K562 (cell line): Measurements from ENCODE around the gene CRABP1. TPM values are rescaled to one million over a fixed set of nuclear protein-coding genes. Genes with fewer than 3 reads are reported as not detected.

ENCODE experiments used
- BRD9 ChIP-seq: fragments of 450-650 bp; IDR thresholded peaks from 2 replicates; pipeline ENCODE4 v1.6.1; 2018; ENCODE audit warnings: low read depth; ENCODE audit not compliant: partially characterized antibody
- DACH1 ChIP-seq: fragments of 450-650 bp; IDR thresholded peaks from 2 replicates; pipeline ENCODE4 v1.6.1; 2018; ENCODE audit not compliant: partially characterized antibody
- ELK3 ChIP-seq: fragments of 450-650 bp; formaldehyde crosslinking; IDR thresholded peaks from 2 replicates; pipeline ENCODE4 v1.4.0; 2020; ENCODE audit warnings: mild to moderate bottlenecking
- FOXM1 ChIP-seq, 2 experiments: fragments of 450-650 bp in 1 of 2; sonication (generic) in 1 of 2; formaldehyde crosslinking in 1 of 2; IDR thresholded peaks; 2 replicates each; pipeline versions ENCODE4 v1.6.1 to v1.9.0; 2017 to 2022; ENCODE audit warnings: low read depth in 2 of 2, mild to moderate bottlenecking in 2 of 2, missing genetic modification reagents in 1 of 2, moderate library complexity in 1 of 2
- HDGF ChIP-seq: fragments of 450-650 bp; IDR thresholded peaks from 2 replicates; pipeline ENCODE4 v1.6.1; 2016
- HLTF ChIP-seq: fragments of 450-650 bp; IDR thresholded peaks from 2 replicates; pipeline ENCODE4 v1.6.1; 2016
- HOXB6 ChIP-seq: fragments of 250-450 bp; sonication (Bioruptor Pico); IDR thresholded peaks from 2 replicates; pipeline ENCODE4 v1.5.1; 2022; ENCODE audit warnings: mild to moderate bottlenecking, borderline replicate concordance
- MAFG ChIP-seq: fragments of 450-650 bp; conservative IDR thresholded peaks from 2 replicates; pipeline ENCODE4 v1.6.1; 2016; ENCODE audit warnings: missing genetic modification characterization, missing compliant biosample characterization
- MCM5 ChIP-seq: fragments of 450-650 bp; IDR thresholded peaks from 2 replicates; pipeline ENCODE4 v1.6.1; 2016; ENCODE audit warnings: low read depth
- NCOA4 ChIP-seq: fragments of 450-650 bp; IDR thresholded peaks from 2 replicates; pipeline ENCODE4 v1.6.1; 2018; ENCODE audit warnings: mild to moderate bottlenecking; ENCODE audit not compliant: partially characterized antibody
- POLR2A ChIP-seq: fragments of 450-650 bp; conservative IDR thresholded peaks from 2 replicates; pipeline ENCODE4 v1.6.1; 2016
- PTBP1 ChIP-seq: fragments of 200-400 bp; formaldehyde crosslinking; IDR thresholded peaks from 2 replicates; pipeline ENCODE4 v1.6.1; 2017; ENCODE audit warnings: low read depth, low read length
- REST ChIP-seq, 2 experiments: fragments of 450-650 bp; formaldehyde crosslinking in 1 of 2; IDR thresholded peaks; 2 replicates each; pipeline versions ENCODE4 v1.4.0 to v1.6.1; 2014 to 2020; ENCODE audit warnings: mild to moderate bottlenecking in 2 of 2, borderline replicate concordance in 1 of 2, low read depth in 1 of 2
- RHOXF2B ChIP-seq: fragments of 250-450 bp; sonication (Bioruptor Pico); conservative IDR thresholded peaks from 2 replicates; pipeline ENCODE4 v1.5.1; 2021
- SRSF9 ChIP-seq: fragments of 200-400 bp; formaldehyde crosslinking; IDR thresholded peaks from 2 replicates; pipeline ENCODE4 v1.6.1; 2017; ENCODE audit warnings: low read depth, low read length, borderline replicate concordance
- THAP12 ChIP-seq: fragments of 250-450 bp; sonication (Bioruptor Pico); IDR thresholded peaks from 2 replicates; pipeline ENCODE4 v1.9.0; 2021; ENCODE audit warnings: mild to moderate bottlenecking, inconsistent platforms
- ZNF583 ChIP-seq: fragments of 250-450 bp; sonication (Bioruptor Pico); IDR thresholded peaks from 2 replicates; pipeline ENCODE4 v1.4.0; 2020
- ZNF717 ChIP-seq: fragments of 250-450 bp; sonication (Bioruptor Pico); IDR thresholded peaks from 2 replicates; pipeline ENCODE4 v1.5.0; 2021
- polyA plus RNA-seq, 8 experiments: library from polyadenylated mRNA; depleted of rRNA in 4 of 8; stranded (reverse) in 5 of 8; unstranded in 3 of 8; fragments of >200 nt; fragmentation: Nextera tagmentation in 2 of 8; fragmentation: Illumina TruSeq in 1 of 8; extraction: Ambion mirVana in 2 of 8; extraction: Trizol in 1 of 8; gene quantifications; 2 replicates each; pipeline versions ENCODE4 v1.2.1 to v1.2.3, GENCODE V29; 2011 to 2014; ENCODE audit warnings: inconsistent platforms in 1 of 8, missing spikeins in 1 of 8
- total RNA-seq, 7 experiments: library from RNA; depleted of rRNA in 6 of 7; stranded (reverse); fragments of >200 nt in 6 of 7; fragmentation: Illumina TruSeq in 2 of 7; extraction: Trizol in 2 of 7; gene quantifications; 2 replicates each; pipeline versions ENCODE4 v1.2.1 to v1.2.3, GENCODE V29; 2011 to 2021; ENCODE audit warnings: low replicate concordance in 1 of 7

The CRABP1 gene
- total and polyA plus RNA-seq, 9 of the 15 experiments (the other 6 are each of a cell fraction or from before 2014, with no cell fraction given) = 0.60 TPM; not detected in 8

DNA sequence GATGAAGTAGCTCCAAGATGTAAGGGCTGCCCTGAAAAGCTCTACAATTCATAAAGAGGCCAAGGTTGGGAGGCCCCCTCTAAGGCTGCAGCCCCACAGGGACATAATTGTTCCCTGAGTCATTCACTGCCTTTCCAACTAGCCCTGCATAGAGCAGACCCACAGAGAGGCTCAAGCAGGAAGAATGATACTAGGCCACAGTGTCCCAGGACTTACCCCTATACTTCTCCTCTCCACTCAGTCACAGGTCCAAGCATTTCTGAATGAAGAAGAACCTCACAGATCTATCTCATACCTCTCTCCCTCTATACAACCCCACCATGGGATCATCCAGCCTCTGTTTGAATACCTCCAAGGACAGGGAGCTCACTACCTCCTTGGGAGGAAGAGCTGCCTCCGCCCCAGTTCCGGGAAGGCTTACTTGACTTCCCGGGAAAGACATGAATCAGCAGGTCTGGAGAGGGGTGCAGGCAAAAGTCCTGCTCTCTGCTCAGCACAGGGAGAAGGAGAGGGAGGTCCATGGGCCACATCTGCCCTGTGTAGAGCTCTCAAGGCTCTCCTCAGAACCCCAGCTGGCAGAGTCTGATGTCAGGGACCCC, 33.9 kb upstream of the CRABP1 start (continued):
- no peak for TF ChIP-seq MCM5
- peak; percentile 40 for TF ChIP-seq NCOA4
- TF ChIP-seq REST (IDR thresholded peaks at IDR 0.05; ENCODE audit: borderline replicate concordance) = no peak
- no peak for TF ChIP-seq REST (CRISPR knock-in tag; IDR thresholded peaks at IDR 0.05; ENCODE audit: low read depth)
- no peak for TF ChIP-seq ZNF583 (CRISPR knock-in tag)
- TF ChIP-seq DACH1 = peak; percentile 40
- TF ChIP-seq HOXB6 = no peak
- TF ChIP-seq ZNF717 = no peak
- peak; percentile 58 for TF ChIP-seq POLR2A
- peak; percentile 61 for TF ChIP-seq MAFG (tag)
- no peak for TF ChIP-seq RHOXF2B
- TF ChIP-seq THAP12 = no peak
- TF ChIP-seq SRSF9 = no peak
- TF ChIP-seq HLTF = 0 out of 2 replicates have a peak, but pooled peaks have one; percentile 53
- 0 out of 2 replicates have a peak, but pooled peaks have one; percentile 52 for TF ChIP-seq PTBP1
- no peak for TF ChIP-seq FOXM1 (IDR thresholded peaks at IDR 0.05; ENCODE audit: low read depth)
- TF ChIP-seq FOXM1 (CRISPR knock-in tag; IDR thresholded peaks at IDR 0.05; ENCODE audit: low read depth) = no peak
- no peak for TF ChIP-seq BRD9
- TF ChIP-seq HDGF = peak; percentile 62; the same call in 1 of the 2 replicates
- TF ChIP-seq ELK3 (CRISPR knock-in tag) = no peak
